Fibroblast of skin of abdomen (primary cell): ENCODE measurements around the gene NLRP6.
"Not testable (repeated sequence)": the region's sequence is repeated elsewhere in the genome, so short reads cannot be mapped to it uniquely, and the experiment has no call there.

Experiments
- DNase-seq: peaks from one replicate; pipeline ENCODE4 v3.0.0-alpha.2; 2013

The NLRP6 gene

DNA sequence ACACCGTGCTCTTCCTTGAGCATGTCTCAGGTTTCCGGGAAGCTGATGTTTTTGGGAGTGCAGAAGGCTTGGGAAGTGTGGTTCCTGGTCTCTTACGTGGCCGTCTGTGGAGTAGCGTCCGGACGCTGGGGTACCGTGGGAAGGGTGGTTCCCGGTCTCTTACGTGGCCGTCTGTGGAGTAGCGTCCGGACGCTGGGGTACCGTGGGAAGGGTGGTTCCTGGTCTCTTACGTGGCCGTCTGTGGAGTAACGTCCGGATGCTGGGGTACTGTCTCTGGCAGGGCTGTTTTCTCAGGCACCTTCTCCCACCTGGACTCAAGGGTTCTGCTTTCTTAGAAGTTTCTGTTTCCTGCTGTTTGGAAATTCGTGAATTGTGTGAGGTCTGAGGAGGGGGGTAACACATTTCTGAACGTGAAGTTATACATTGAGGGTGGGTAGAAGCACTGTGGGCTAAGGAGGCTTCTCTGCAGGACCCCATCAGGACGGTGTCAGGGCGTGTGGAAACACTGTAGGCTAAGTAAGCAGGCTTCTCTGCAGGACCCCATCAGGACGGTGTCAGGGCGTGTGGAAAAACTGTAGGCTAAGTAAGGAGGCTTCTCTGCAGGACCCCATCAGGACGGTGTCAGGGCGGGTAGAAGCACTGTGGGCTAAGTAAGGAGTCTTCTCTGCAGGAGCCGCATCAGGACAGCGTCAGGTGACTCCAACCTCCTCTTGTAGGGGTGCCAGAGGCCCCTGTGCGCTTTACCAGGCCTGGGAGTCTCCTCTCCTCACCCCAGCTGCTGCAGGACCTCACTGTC is 47.8 kb downstream of the NLRP6 start:
- no peak for DNase-seq

DNA sequence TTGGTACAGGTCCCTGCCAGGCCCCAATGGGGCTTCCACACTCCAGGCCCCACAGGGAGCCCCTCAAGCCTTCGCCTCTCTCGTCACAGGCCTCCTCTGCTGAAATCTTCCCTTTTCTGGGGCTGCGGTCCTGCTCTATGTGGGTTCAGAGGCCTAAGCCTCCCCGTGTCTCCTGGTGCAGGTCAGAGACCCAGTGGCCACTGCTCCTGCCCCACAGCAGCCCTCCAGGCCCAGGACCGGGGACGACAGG is 48.3 kb downstream of the NLRP6 start:
- DNase-seq: no peak

DNA sequence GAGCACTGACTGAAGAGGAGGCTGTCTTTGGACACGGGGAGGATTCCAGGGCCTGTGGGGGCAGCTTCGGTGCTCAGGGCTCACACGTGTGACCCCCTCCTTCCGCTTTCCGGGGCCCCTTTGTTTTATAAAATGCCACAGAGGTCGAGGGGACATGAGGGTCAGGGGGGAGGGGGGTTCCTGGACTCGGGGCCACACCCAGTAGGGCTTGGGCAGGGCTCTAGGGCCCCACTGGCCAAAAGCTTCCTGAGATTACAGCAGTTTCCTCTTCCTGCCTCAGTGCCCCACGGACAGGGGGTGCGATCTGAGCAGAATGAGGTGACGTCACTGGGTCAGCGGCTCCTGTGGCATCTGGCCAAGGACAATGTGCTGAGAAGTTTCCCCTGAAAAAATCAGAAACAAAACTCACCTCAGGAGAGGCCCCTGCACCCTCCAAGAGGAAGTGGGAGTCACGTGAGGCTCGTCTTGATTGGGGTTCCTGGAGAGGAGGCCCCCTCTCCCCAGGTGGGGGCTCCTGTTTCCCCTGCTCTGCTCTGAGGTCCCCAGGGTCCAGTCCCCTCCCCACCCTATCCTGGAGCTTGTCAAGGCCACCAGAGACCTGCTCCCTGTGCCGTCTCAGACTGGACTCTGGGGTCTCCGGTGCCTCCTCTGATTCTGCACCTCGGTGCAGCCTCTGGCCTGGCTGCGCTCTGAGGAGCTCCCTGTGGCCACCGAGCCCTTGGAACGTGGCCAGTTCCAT is 48.8 kb downstream of the NLRP6 start:
- peak; percentile 32 for DNase-seq

DNA sequence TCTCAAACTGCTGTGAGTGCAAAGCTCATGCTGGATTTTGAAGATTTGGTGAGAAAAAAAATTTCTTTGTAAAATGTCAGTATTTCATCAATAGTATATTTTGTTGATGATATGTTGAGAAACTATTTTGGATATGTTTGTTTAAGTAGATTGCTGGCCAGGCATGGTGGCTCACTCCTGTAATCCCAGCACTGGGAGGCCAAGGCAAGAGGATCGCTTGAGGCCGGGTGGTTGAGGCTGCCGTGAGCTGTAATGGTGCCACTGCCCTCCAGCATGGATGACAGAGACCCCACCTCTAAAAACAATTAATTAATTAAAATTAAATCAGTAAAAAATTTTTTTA is 49.3 kb downstream of the NLRP6 start:
- DNase-seq: no peak

DNA sequence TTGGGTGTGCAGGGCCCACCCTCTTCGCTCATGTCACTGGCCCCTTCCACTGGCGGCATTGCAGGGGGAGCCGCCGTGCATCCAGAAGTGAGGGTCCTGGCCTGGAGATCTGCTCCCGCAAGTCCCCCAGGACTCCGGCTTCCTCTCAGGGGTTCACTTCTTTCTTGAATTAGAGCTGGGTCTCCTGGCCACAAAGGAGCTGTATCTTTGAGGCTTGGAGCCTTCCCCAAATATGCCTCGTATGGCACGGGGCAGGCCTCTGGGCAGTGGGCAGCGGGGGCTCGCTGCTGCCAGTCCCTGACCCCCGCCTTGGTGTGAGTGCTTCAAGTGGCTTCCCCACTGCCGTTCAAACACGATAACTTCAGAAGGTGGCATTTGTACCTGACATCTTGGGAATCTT is 49.8 kb downstream of the NLRP6 start:
- DNase-seq: no peak

DNA sequence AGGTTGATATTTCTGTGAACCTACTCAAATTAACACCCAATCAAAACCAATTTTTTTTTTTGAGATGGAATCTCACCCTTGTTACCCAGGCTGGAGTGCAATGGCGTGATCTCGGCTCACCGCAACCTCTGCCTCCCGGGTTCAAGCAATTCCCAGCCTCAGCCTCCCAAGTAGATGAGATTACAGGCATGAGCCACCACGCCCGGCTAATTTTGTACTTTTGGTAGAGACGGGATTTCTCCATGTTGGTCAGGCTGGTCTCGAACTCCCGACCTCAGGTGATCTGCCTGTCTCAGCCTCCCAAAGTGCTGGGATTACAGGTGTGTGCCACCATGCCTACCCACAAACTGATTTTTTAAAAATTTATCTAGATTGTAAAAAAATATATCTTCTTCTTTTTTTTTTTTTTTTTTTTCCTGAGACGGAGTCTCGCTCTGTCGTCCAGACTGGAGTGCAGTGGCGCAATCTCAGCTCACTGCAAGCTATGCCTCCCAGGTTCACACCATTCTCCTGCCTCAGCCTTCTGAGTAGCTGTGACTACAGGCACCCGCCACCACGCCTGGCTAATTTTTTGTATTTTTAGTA is 50.4 kb downstream of the NLRP6 start:
- not testable (repeated sequence) for DNase-seq

DNA sequence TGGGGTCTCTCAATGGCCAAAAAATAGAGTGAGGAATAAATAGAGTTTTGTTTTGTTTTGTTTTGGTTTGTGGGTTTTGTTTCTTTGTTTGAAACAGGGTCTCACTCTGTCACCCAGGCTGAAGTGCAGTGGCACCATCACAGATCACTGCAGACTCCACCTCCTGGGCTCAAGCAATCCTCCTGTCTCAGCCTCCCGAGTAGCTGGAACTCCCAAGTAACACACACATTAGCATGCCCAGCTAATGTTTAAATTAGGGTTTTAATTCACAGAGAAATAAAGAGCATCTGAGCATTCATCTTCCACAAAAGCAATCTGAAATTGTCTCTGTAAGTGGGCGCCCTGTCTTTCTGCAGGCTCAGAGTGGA is 51.7 kb downstream of the NLRP6 start:
- no peak for DNase-seq

DNA sequence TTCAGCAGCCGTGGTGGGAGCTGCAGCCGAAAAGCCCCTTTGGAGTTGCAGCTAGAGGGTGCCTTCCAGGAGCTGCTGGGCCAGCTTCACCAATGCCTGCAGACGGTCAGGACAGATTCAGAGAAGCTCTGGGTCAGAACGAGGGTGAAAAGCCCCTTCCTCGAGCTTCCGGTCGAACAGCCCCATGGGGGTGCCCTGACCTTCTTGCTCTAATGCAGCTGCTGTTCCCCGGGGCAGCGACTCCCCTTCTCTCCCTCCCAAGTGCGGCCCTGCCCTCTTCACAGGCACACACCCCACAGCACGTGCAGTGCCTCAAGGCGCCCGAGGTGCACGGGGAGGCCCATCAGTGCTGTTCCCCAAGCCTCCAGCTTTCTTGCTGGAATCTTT is 52.1 kb downstream of the NLRP6 start:
- DNase-seq: no peak

DNA sequence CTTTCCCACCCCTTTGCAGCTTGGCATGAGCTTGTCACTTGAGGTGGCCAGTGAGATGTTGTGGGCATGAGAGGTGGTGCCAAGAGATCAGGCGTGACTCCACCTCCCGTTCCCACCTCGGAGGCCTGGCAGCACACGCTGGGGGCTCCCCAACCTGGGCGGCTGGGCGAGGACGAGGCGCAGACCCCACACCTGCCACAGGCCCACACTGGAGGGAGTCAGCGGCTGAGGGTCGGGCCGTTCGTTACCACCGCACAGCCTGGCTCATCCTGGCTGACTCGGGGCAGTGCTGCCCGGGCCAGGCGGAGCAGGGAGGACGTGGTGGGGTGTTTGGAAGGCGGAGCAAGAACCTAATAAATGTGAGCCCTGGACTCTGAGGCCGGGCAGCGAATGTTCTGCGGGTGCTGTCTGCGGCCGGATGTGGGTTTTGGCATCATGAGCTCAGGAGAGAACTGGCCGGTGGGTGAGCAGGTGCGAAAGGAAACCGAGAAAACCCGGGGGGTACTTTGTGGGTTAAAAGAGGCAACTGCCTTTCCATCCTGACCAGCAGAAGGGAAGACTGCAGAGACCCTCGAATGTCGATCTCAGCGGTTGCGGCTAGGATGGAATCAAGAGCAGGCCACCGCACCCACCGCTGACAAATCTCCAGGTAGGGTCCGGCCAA is 52.6 kb downstream of the NLRP6 start:
- DNase-seq: no peak

DNA sequence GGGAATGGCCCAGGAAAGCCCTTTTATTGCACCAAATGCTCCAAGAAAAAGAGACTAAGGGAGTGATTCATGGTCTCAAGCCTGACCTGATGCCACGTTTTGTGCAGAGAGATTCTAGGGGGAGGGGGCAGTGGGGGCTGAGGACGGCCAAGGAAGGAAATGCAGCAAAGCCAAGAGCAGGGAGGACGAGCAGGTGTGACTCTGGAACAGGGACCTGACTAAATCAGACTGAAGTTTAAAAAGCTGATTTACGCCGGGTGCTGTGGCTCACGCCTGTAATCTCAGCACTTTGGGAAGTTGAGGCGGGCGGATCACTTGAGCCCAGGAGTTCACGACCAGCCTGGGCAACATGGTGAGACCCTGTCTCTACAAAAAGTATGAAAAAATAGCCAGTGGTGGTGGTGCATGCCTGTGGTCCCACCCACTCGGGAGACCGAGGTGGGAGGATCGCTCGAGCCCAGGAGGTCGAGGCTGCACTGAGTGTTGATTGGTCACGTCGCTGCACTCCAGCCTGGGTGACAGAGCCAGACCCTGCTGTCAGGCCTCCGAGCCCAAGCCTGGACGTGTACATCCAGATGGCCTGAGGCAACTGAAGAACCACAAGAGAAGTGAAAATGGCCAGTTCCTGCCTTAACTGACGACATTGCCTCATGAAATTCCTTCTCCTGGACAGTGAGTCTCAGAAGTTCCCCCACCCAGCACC is 53.3 kb downstream of the NLRP6 start:
- no peak for DNase-seq

DNA sequence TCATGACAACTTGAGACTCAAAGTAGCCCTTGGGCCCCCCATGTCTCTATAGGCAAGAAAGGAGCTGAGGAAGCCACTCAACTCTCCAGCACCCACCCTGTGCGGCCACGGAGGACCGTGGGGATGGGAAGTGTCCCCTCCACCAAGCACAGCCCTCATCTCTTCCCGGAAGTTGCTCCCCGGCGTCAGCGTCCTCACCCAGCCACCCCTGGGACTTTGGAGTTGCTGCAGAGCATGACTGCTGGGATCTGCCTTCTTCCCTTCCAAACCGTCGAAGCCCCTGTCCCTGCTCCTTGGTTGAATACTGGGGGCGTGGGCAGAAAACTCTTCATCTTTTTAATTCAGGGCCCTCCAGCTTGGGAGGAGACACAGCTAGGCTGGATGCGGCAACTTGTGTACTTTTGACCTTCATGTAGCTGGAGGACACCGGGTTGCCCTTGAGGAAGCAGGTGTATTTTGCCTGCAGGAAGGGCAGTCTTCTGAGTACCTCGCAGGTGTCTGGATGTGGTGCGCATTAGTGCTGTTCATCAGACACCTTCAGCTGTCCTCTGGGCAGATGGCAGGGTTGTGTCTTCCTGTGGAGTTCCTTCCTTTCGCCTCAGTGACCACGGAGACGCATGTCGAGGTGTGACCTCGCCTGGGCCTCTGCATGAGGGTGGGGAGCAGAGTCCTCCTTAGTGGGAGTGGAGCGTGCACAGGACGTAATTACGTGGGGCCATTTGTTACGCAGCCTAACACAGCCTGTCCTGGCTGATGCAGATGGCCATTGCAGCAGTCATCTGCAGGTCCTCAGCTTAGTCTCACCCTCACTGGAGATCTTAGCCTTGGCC is 54.7 kb downstream of the NLRP6 start:
- DNase-seq: no peak

DNA sequence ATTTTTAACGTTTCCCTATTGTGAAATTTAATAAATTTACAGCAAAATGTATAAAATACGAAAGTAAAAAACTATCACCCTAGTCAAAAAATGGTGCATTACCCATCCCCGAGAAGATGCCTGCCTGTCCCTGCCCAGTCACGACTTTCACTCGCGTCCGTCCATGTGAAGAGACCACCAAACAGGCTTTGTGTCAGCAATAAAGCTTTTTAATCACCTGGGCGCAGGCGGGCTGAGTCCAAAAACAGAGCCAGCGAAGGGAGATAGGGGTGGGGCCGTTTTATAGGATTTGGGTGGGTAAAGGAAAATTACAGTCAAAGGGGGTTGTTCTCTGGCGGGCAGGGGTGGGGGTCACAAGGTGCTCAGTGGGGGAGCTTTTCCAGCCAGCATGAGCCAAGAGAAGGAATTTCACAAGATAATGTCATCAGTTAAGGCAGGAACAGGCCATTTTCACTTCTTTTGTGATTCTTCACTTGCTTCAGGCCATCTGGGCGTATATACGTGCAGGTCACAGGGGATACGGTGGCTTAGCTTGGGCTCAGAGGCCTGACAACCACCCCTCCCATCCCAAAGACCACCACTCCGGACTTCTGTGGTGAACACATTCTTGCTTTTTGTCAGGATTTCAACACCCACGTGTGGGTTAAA is 55.5 kb downstream of the NLRP6 start:
- not testable (repeated sequence) for DNase-seq

DNA sequence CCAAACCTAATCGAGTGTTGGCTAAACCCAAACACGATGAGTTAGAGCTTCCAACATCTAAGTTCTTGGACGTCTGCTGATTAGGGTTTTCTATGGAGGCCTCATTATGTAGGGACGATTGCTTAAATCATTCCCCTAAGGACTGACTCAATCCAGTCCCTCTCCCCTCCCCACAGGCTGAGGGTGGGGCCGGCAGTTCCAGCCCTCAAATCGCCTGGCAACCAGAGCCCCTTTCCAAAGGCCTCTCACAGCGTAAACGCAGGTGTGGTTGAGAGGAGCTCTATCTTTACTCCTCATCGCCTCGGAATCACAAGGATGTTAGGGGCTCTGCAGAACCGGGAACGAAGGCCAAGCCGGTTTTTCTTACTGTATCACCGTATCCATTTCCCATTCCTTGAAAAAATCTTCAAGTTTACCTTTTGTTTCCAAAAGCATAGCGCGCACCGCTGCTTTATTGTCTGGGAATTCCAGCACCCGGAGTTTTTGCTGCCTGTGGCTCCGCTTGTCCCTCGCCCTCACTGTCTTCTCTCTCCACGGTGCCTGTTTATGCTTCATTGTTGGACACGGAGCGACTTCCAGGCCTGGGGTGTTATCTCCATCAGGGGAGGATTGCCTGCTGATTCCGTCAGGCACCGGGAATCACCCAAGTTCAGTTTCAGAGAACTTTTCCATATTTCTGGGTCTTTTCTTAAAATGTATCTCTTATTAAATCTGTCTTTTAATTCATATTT is 56.2 kb downstream of the NLRP6 start:
- no peak for DNase-seq
